ENCODE measurements around the gene COX5A.
A peak's percentile ranks its signal among the peaks of the same experiment; 100 is the strongest.
"Not testable (repeated sequence)": the region's sequence is repeated elsewhere in the genome, so short reads cannot be mapped to it uniquely, and the experiment has no call there.

The COX5A gene

DNA sequence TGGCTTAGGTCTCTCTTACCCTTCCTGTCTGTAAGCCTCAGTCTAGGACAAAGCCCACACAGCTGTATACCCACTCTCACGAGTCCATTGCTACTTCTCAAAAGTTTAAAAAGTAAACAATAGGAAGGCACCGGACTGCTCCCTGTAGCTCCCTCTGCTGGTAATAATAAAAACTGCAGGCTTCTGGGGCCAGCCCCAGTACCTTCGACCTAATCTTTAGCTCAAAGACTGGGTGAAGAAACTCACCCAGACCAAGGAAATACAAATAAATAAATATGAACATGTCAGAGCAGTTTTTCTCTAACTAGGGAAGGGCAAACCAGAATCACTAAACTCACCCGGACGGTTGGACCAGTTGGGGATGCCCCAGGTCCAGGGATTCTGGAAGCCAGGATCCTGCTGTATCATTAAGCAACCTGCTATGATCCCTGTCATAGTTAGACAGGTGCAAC, 36.2 kb downstream of the COX5A start:
- DNase-seq (ENCODE audit: low spot score in 2 of 2) (peak; percentile 71 to 77), ATAC-seq (ENCODE audit: low read depth) (peak; percentile 59)
- Mint-ChIP-seq H3K27ac (no peak overlapping the region), H3K27me3 (no peaks in the 10 kb centered on the region), H3K4me3 (no peak overlapping the region), H3K9me3 (no peaks in the 10 kb centered on the region), H3K4me1 (peaks cover 22% of the 10 kb centered on the region), H3K36me3 (peaks cover 9% of the 10 kb centered on the region)

DNA sequence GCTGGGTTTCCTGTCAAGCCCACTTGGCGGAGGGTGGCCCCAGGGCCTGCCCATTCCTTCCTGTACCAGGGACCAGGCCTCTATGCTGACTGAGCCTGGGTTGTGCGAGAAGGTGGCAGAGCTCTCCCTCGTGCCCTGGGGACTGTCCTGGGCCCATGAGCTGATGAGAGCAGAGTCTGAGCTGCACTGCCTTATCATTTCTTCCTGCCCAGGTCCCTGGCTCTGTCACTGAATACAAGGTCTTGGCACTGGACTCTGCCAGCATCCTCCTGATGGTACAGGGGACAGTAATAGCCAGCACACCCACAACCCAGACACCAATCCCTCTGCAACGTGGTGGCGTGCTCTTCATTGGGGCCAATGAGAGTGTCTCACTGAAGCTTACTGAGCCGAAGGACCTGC, 40.6 kb downstream of the COX5A start:
- H3K27me3 Mint-ChIP-seq = no peaks in the 10 kb centered on the region
- peaks cover 8% of the 10 kb centered on the region for H3K36me3 Mint-ChIP-seq

GRCh38 chr15:74896316-74896715, 41.6 kb downstream of the COX5A start:
- H3K27ac Mint-ChIP-seq = no peak overlapping the region
- H3K9me3 Mint-ChIP-seq = no peaks in the 10 kb centered on the region
- peaks cover 9% of the 10 kb centered on the region for H3K36me3 Mint-ChIP-seq
- H3K4me1 Mint-ChIP-seq = peaks cover 17% of the 10 kb centered on the region
- H3K27me3 Mint-ChIP-seq = no peaks in the 10 kb centered on the region
- H3K4me3 Mint-ChIP-seq = no peak overlapping the region
- DNase-seq (ENCODE audit: low spot score in 2 of 2) (no peak), ATAC-seq (ENCODE audit: low read depth) (no peak)

More for the DNA sequence above, 40.6 kb downstream of the COX5A start:
- peaks cover 17% of the 10 kb centered on the region for H3K4me1 Mint-ChIP-seq
- H3K4me3 Mint-ChIP-seq = no peak overlapping the region
- no peak for DNase-seq (ENCODE audit: low spot score in 2 of 2)
- no peaks in the 10 kb centered on the region for H3K9me3 Mint-ChIP-seq
- no peak for ATAC-seq (ENCODE audit: low read depth)
- no peak overlapping the region for H3K27ac Mint-ChIP-seq

- Mint-ChIP-seq H3K9me3 (no peaks in the 10 kb centered on the region), H3K36me3 (peaks cover 9% of the 10 kb centered on the region), H3K27me3 (no peaks in the 10 kb centered on the region), H3K4me3 (no peak overlapping the region), H3K27ac (no peak overlapping the region), H3K4me1 (peaks cover 17% of the 10 kb centered on the region)
- ATAC-seq (ENCODE audit: low read depth) (no peak), DNase-seq (ENCODE audit: low spot score in 2 of 2) (no peak)
Measured at GRCh38 chr15:74895830-74896229, 42.0 kb downstream of the COX5A start.

DNA sequence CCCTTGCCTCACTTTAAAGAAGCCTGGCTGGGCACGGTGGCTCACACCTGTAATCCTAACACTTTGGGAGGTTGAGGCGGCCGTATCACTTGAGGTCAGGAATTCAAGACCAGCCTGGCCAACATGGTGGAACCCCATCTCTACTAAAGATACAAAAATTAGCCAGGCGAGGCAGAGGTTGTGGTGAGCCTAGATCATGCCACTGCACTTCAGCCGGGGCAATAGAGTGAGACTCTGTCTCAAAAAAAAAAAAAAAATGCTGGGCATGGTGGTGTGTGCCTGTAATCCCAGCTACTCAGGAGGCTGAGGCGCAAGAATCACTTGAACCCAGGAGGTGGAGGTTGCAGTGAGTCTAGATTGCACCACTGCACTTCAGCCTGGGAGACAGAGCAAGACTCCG, 43.5 kb downstream of the COX5A start:
- H3K4me3 Mint-ChIP-seq; ATAC-seq (ENCODE audit: low read depth); H3K27me3 Mint-ChIP-seq; H3K36me3 Mint-ChIP-seq; H3K9me3 Mint-ChIP-seq; DNase-seq (ENCODE audit: low spot score in 2 of 2); H3K27ac Mint-ChIP-seq: not testable (repeated sequence)
- peaks cover 23% of the 10 kb centered on the region for H3K4me1 Mint-ChIP-seq

DNA sequence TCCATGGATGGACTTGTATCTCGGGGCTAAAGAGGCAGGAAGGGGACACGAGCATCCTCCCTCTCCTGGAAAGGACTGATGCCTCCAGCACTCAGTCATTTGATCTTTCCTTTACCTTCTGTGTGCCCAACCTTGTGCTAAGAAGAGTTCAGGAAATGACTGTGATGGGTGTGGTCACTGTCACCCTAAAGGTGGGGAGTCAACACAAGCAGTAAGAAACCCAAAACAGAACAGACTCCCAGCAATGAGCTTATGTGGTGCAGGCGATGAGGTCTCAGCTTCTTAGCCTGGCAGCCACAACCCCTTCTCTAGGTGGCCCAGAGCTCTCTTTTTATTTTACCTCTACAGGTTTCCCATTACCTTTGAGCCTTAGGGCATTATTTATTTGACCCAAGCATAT, 44.2 kb downstream of the COX5A start:
- Mint-ChIP-seq H3K4me3 (peak overlapping the region; percentile 69), H3K27ac (peak overlapping the region; percentile 67), H3K9me3 (no peaks in the 10 kb centered on the region), H3K36me3 (peaks cover 4% of the 10 kb centered on the region), H3K4me1 (peaks cover 27% of the 10 kb centered on the region), H3K27me3 (no peaks in the 10 kb centered on the region)
- ATAC-seq (ENCODE audit: low read depth) (peak; percentile 28), DNase-seq (ENCODE audit: low spot score in 2 of 2) (no peak)

DNA sequence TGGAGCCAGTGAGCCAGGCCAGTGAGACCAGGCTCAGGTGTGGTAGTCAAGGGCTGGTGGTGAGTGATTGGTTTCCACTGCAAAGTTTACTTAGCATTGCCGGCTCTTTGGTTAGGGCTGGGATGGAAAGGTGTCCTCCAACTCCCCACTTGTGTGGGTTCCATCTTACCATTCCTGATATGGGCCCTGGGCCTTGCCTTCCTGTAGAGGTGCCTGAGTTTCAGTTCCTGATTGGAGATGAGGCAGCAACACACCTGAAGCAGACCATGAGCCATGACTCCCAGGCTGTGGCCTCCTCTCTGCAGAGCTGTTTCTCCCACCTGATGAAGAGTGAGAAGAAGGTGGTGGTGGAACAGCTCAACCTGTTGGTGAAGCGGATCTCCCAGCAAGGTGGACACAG, 44.9 kb downstream of the COX5A start:
- peaks cover 4% of the 10 kb centered on the region for H3K36me3 Mint-ChIP-seq
- H3K9me3 Mint-ChIP-seq = no peaks in the 10 kb centered on the region
- H3K27ac Mint-ChIP-seq = peak overlapping the region; percentile 67
- no peaks in the 10 kb centered on the region for H3K27me3 Mint-ChIP-seq
- no peak for ATAC-seq (ENCODE audit: low read depth)
- peaks cover 27% of the 10 kb centered on the region for H3K4me1 Mint-ChIP-seq
- H3K4me3 Mint-ChIP-seq = peak overlapping the region; percentile 21
- DNase-seq (ENCODE audit: low spot score in 2 of 2) = no peak

GRCh38 chr15:74892313-74892712, 45.6 kb downstream of the COX5A start:
- Mint-ChIP-seq H3K27ac (no peak overlapping the region), H3K4me3 (no peak overlapping the region), H3K36me3 (peaks cover 4% of the 10 kb centered on the region), H3K9me3 (no peaks in the 10 kb centered on the region), H3K27me3 (no peaks in the 10 kb centered on the region), H3K4me1 (peaks cover 27% of the 10 kb centered on the region)
- ATAC-seq (ENCODE audit: low read depth) (no peak), DNase-seq (ENCODE audit: low spot score in 2 of 2) (no peak)

- Mint-ChIP-seq H3K27me3 (no peaks in the 10 kb centered on the region), H3K9me3 (no peaks in the 10 kb centered on the region), H3K4me1 (peaks cover 27% of the 10 kb centered on the region), H3K27ac (no peak overlapping the region), H3K36me3 (peaks cover 4% of the 10 kb centered on the region), H3K4me3 (peak overlapping the region; percentile 35)
- DNase-seq (ENCODE audit: low spot score in 2 of 2) (no peak), ATAC-seq (ENCODE audit: low read depth) (no peak)
Measured at GRCh38 chr15:74891469-74891868, 46.4 kb downstream of the COX5A start.

DNA sequence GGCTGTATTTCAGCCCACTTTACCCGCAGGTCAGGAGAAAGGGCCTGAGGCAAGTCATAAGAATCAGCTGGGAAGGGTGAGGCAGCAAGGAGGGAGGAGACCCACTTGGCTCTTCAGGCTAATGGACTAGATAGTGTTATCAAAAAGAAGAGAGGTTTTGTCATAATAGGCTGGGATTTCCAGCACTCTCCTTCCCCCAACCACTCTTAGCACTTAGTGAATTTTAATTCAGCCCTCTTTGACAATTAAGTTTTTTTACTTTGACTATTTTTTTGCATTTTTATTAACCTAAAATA, 47.3 kb downstream of the COX5A start:
- H3K27ac Mint-ChIP-seq = no peak overlapping the region
- no peaks in the 10 kb centered on the region for H3K27me3 Mint-ChIP-seq
- no peaks in the 10 kb centered on the region for H3K9me3 Mint-ChIP-seq
- peak overlapping the region; percentile 90 for H3K4me3 Mint-ChIP-seq
- no peak for ATAC-seq (ENCODE audit: low read depth)
- peaks cover 4% of the 10 kb centered on the region for H3K36me3 Mint-ChIP-seq
- peaks cover 27% of the 10 kb centered on the region for H3K4me1 Mint-ChIP-seq
- no peak for DNase-seq (ENCODE audit: low spot score in 2 of 2)

- ATAC-seq (ENCODE audit: low read depth) (peak; percentile 99), DNase-seq (ENCODE audit: low spot score in 2 of 2) (peak; percentile 76 to 81)
- H3K36me3 Mint-ChIP-seq = peaks cover 4% of the 10 kb centered on the region
- peaks cover 27% of the 10 kb centered on the region for H3K4me1 Mint-ChIP-seq
- H3K4me3 Mint-ChIP-seq = peak within 1 kb of the TSS; percentile 90
- H3K9me3 Mint-ChIP-seq = no peaks in the 10 kb centered on the region
- H3K27ac Mint-ChIP-seq = peak within 1 kb of the TSS; percentile 86
- no peaks in the 10 kb centered on the region for H3K27me3 Mint-ChIP-seq
Measured at GRCh38 chr15:74889883-74890664, 47.8 kb downstream of the COX5A start, which contains the start of gene MPI. Gene MPI (plus strand): TSS chr15:74890042. CDS start chr15:74890074, 32 bp downstream.

- no peak for DNase-seq (ENCODE audit: low spot score in 2 of 2)
- no peaks in the 10 kb centered on the region for H3K9me3 Mint-ChIP-seq
- no peak for ATAC-seq (ENCODE audit: low read depth)
- peak overlapping the region; percentile 86 for H3K27ac Mint-ChIP-seq
- peak overlapping the region; percentile 90 for H3K4me3 Mint-ChIP-seq
- H3K36me3 Mint-ChIP-seq = peaks cover 4% of the 10 kb centered on the region
- H3K27me3 Mint-ChIP-seq = no peaks in the 10 kb centered on the region
- peaks cover 27% of the 10 kb centered on the region for H3K4me1 Mint-ChIP-seq
Measured at GRCh38 chr15:74889390-74889882, 48.4 kb downstream of the COX5A start.

- Mint-ChIP-seq H3K27ac (no peak overlapping the region), H3K27me3 (no peaks in the 10 kb centered on the region), H3K4me1 (peaks cover 28% of the 10 kb centered on the region), H3K9me3 (no peaks in the 10 kb centered on the region), H3K4me3 (no peak overlapping the region), H3K36me3 (peaks cover 4% of the 10 kb centered on the region)
- ATAC-seq (ENCODE audit: low read depth) (no peak), DNase-seq (ENCODE audit: low spot score in 2 of 2) (no peak)
Measured at GRCh38 chr15:74888716-74889115, 49.2 kb downstream of the COX5A start.

- H3K36me3 Mint-ChIP-seq; H3K27ac Mint-ChIP-seq; H3K27me3 Mint-ChIP-seq; DNase-seq (ENCODE audit: low spot score in 2 of 2); H3K4me3 Mint-ChIP-seq; H3K9me3 Mint-ChIP-seq; ATAC-seq (ENCODE audit: low read depth): not testable (repeated sequence)
- H3K4me1 Mint-ChIP-seq = peaks cover 17% of the 10 kb centered on the region
Measured at GRCh38 chr15:74887537-74888193, 50.2 kb downstream of the COX5A start.

Measured in memory B cell (primary cell).